ENCODE measurements around the gene WSB2. TPM values are rescaled to one million over a fixed set of nuclear protein-coding genes. Genes with fewer than 3 reads are reported as not detected.

WSB2 gene
- total and polyA plus RNA-seq, 2 of the 8 experiments (the other 6 are each of a cell fraction or from before 2014, with no cell fraction given), result 47.5 to 58.2 TPM

DNA sequence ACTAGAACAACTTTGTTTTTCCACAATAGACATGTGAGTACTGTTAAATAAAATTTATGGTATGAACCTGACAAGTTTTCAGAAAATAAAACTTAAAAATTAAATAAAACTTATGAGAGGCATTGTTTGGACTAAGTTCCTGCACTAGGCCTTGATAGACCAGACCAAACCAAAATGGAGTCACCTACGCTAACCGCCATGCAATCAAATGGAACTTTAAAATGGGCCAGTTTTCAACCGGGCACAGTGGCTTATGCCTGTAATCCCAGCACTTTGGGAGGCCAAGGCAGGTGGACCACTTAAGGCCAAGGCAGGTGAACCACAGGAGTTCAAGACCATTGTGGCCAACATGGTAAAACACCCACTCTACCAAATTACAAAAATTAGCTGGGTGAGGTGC, 49.6 kb downstream of the WSB2 start (continued):
- TF ChIP-seq CTBP2 (IDR thresholded peaks at IDR 0.05; ENCODE audit: borderline replicate concordance, insufficient read depth, insufficient read length, low read length), result no peak
- no peak for TF ChIP-seq SIRT6 (IDR thresholded peaks at IDR 0.05; ENCODE audit: low read length)
- TF ChIP-seq MAX (IDR thresholded peaks at IDR 0.05), result no peak
- no peak for TF ChIP-seq YY1 (IDR thresholded peaks at IDR 0.05; ENCODE audit: low read depth, low read length)
- TF ChIP-seq KDM1A (IDR thresholded peaks at IDR 0.05; ENCODE audit: borderline replicate concordance, low read length), result no peak
- TF ChIP-seq SP4 (IDR thresholded peaks at IDR 0.05; ENCODE audit: low read length), result no peak
- TF ChIP-seq HDAC2 (IDR thresholded peaks at IDR 0.05; ENCODE audit: borderline replicate concordance in 1 of 2, low read depth in 2 of 2, low read length in 2 of 2), result no peak
- no peak for TF ChIP-seq MAFK (IDR thresholded peaks at IDR 0.05; ENCODE audit: low read depth, low read length)
- no peak for TF ChIP-seq KDM5A (IDR thresholded peaks at IDR 0.05; ENCODE audit: low read length)
- TF ChIP-seq CHD2 (IDR thresholded peaks at IDR 0.05; ENCODE audit: low read length), result no peak
